HL-60 (cell line): ENCODE results near the gene PIK3C2B.

Experiments
- DNase-seq, 2 experiments: peaks; one replicate each; pipeline ENCODE4 v3.0.0-alpha.2; 2010 to 2020; ENCODE audit warnings: low read depth in 1 of 2, low spot score in 1 of 2
- H3K27ac ChIP-seq: fragments of 250-450 bp; sonication (Bioruptor Pico); replicated peaks from 2 replicates; pipeline ENCODE4 v1.5.1; 2020; ENCODE audit warnings: mild to moderate bottlenecking, moderate library complexity
- H3K27me3 ChIP-seq: fragments of 250-450 bp; sonication (Bioruptor Pico); 2 replicates; pipeline ENCODE4 v1.5.1; 2021; ENCODE audit warnings: mild to moderate bottlenecking, moderate library complexity; ENCODE audit not compliant: insufficient read depth, poor library complexity, severe bottlenecking
- H3K4me3 ChIP-seq: replicated peaks from 2 replicates; pipeline ENCODE4 v1.5.1; 2011; ENCODE audit warnings: mild to moderate bottlenecking, control low read depth, low read length; ENCODE audit not compliant: insufficient read depth
- GABPA ChIP-seq: IDR thresholded peaks from 2 replicates; pipeline ENCODE4 v1.6.1; 2012; ENCODE audit warnings: low read depth
- POLR2AphosphoS5 ChIP-seq: IDR thresholded peaks from 2 replicates; pipeline ENCODE4 v1.6.1; 2012; ENCODE audit warnings: low read depth
- SPI1 ChIP-seq: IDR thresholded peaks from 2 replicates; pipeline ENCODE4 v1.6.1; 2012; ENCODE audit warnings: low read depth, mild to moderate bottlenecking, borderline replicate concordance
- TF ChIP-seq, protein P1 (sequence below): IDR thresholded peaks from one replicate; pipeline ENCODE4 v1.5.1; 2011; ENCODE audit warnings: low read length, control low read depth, inconsistent platforms; ENCODE audit not compliant: insufficient read depth
- TF ChIP-seq, protein P2 (sequence below): IDR thresholded peaks from 2 replicates; pipeline ENCODE4 v1.6.1; 2012; ENCODE audit warnings: low read depth; ENCODE audit not compliant: insufficient replicate concordance

Gene PIK3C2B

DNA sequence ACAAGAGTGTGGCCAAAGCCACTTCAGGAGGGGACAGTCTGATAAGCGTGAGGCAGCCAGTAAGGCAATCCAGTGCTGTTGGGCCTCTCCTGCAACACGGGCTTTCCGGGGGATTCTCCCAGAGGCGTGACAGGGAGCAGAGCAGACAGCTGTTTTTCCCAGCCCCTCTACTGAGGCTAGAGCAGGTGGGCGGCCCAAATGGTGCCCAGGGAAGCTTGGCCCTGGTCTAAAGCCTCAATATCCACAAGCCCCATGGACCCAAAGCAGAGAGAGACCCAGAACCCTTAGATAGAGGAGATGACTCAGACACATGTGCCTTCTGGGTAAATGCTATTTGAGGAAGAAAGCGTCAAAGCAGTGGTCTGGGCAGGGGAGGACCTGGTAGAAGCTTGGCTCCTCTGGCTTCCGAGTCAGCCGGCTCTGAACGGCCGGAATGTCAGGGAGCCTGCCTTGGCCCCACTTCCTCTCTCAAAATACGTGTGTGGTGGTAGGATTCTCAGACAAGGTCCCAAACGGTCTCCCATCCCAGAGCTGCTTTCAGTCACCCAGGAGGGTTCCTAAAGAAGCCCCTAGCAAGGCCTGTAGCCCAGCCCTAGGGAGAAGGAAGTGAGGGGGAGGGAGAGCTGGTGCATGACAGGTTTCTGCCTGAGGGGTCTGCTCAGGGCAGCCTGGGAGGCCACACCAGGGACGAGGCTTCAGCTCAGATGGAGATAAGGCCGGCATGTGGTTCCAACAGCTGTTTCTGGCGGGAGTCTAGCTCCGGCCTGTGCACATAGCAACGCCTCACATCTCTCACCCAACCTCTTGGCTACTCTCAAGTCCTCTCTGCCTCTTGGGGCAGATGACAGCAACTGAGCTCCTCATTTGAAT is 28.8 kb downstream of the PIK3C2B start:
- TF ChIP-seq POLR2AphosphoS5 (no peak), SPI1 (peak; percentile 45; the same call in 1 of the 2 replicates)
- Histone ChIP-seq H3K27ac (no peak overlapping the region), H3K4me3 (no peak overlapping the region), H3K27me3 (no peaks in the 10 kb centered on the region)
- DNase-seq: peak in 1 of 2 experiments; percentile 38

DNA sequence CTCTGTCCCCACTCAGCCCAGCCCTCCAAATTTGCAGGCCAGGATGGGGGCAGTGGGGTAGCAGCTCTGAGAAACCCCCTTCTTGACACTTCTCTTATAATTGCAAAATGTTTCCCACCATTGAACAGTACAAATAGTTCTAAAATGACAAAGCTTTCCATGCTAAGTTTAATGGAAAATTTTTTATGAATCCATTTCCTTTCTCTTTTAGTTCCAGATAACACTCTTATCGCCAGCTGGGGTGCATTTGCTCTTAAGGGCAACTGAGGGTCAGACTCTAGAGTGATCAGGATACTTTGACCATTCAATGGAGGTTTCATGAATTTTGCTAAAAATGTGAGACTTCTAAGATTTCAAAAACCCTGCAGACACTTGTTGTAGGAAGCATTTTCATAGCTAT is 29.9 kb downstream of the PIK3C2B start:
- TF ChIP-seq, protein P1, sequence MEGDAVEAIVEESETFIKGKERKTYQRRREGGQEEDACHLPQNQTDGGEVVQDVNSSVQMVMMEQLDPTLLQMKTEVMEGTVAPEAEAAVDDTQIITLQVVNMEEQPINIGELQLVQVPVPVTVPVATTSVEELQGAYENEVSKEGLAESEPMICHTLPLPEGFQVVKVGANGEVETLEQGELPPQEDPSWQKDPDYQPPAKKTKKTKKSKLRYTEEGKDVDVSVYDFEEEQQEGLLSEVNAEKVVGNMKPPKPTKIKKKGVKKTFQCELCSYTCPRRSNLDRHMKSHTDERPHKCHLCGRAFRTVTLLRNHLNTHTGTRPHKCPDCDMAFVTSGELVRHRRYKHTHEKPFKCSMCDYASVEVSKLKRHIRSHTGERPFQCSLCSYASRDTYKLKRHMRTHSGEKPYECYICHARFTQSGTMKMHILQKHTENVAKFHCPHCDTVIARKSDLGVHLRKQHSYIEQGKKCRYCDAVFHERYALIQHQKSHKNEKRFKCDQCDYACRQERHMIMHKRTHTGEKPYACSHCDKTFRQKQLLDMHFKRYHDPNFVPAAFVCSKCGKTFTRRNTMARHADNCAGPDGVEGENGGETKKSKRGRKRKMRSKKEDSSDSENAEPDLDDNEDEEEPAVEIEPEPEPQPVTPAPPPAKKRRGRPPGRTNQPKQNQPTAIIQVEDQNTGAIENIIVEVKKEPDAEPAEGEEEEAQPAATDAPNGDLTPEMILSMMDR: no peak
- TF ChIP-seq SPI1: no peak
- TF ChIP-seq, protein P2, sequence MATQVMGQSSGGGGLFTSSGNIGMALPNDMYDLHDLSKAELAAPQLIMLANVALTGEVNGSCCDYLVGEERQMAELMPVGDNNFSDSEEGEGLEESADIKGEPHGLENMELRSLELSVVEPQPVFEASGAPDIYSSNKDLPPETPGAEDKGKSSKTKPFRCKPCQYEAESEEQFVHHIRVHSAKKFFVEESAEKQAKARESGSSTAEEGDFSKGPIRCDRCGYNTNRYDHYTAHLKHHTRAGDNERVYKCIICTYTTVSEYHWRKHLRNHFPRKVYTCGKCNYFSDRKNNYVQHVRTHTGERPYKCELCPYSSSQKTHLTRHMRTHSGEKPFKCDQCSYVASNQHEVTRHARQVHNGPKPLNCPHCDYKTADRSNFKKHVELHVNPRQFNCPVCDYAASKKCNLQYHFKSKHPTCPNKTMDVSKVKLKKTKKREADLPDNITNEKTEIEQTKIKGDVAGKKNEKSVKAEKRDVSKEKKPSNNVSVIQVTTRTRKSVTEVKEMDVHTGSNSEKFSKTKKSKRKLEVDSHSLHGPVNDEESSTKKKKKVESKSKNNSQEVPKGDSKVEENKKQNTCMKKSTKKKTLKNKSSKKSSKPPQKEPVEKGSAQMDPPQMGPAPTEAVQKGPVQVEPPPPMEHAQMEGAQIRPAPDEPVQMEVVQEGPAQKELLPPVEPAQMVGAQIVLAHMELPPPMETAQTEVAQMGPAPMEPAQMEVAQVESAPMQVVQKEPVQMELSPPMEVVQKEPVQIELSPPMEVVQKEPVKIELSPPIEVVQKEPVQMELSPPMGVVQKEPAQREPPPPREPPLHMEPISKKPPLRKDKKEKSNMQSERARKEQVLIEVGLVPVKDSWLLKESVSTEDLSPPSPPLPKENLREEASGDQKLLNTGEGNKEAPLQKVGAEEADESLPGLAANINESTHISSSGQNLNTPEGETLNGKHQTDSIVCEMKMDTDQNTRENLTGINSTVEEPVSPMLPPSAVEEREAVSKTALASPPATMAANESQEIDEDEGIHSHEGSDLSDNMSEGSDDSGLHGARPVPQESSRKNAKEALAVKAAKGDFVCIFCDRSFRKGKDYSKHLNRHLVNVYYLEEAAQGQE: no peak
- no peak for TF ChIP-seq GABPA
- no peak for TF ChIP-seq POLR2AphosphoS5
- DNase-seq: no peak
- Histone ChIP-seq H3K27ac (no peak overlapping the region), H3K27me3 (no peaks in the 10 kb centered on the region), H3K4me3 (no peak overlapping the region)

GRCh38 chr1:204464187-204464631 is 30.4 kb downstream of the PIK3C2B start:
- TF ChIP-seq, protein P2: no peak
- TF ChIP-seq SPI1 (no peak), POLR2AphosphoS5 (no peak), GABPA (no peak)
- TF ChIP-seq, protein P1: no peak
- DNase-seq: no peak
- Histone ChIP-seq H3K27me3 (no peaks in the 10 kb centered on the region), H3K4me3 (no peak overlapping the region), H3K27ac (no peak overlapping the region)

DNA sequence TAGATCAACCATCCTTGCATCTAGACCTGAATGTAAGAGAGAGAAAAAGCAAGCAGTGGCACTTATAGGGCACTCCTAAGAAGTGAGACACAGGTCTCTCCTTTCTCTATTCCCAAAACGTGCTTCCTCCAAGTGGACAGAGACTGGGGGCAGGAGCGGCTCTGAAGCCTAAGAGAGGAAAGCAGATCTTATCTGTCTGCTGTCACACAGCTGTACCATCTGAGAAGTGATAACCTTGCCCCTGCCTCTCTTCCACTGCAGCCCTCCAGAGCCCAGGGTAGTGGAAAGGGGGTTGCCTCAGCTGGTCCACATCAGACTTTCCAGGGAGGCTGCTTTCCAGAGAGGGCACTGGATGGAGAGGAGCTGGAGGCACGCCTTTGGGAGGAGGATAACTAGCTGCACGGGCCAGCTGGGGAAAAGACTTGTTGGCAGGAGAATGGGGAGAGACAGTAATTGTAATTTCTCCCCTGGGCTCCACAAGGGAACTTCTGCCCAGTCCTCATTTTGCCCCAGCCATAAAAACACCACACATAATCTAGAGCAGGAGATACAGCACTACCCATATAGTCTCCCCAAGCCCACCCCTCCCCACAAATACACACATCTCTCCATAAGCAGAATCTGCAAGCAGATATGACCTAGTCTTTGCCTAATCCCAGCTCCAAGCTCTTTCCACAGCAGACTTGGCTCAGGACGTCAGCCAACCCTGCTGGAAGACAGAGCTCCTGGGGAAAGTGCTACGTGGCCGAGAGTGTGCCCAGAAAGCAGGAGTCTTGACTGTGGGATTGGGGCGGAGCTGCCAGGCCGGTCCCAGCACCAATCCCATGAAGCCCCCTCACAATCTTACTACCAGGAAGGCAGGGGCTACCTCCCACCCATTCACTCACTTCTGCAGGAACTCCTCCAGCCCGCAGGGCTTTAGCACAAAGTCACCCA is 31.2 kb downstream of the PIK3C2B start:
- H3K27ac ChIP-seq: no peak overlapping the region

More for the DNA sequence above, 31.2 kb downstream of the PIK3C2B start:
- TF ChIP-seq GABPA (no peak), POLR2AphosphoS5 (no peak), SPI1 (no peak)
- TF ChIP-seq, protein P2: no peak
- TF ChIP-seq, protein P1: no peak
- H3K4me3 ChIP-seq: no peak overlapping the region
- no peak for DNase-seq
- H3K27me3 ChIP-seq: no peaks in the 10 kb centered on the region
